Skeletal muscle cell (primary cell): ENCODE measurements around the gene DUOXA2.
"Not testable (repeated sequence)": the region's sequence is repeated elsewhere in the genome, so short reads cannot be mapped to it uniquely, and the experiment has no call there.

Experiments used
- DNase-seq: peaks from one replicate; pipeline ENCODE4 v3.0.0-alpha.2; 2010; ENCODE audit warnings: low read depth
- H3K4me3 ChIP-seq: 2 replicates; pipeline ENCODE4 v1.5.1; 2011; ENCODE audit warnings: low read depth, mild to moderate bottlenecking, control low read depth, low read length, moderate library complexity

DUOXA2 gene

GRCh38 chr15:45093622-45094357, 20.3 kb upstream of the DUOXA2 start:
- no peak for DNase-seq
- no peak overlapping the region for H3K4me3 ChIP-seq

GRCh38 chr15:45094358-45094730, 19.8 kb upstream of the DUOXA2 start:
- no peak overlapping the region for H3K4me3 ChIP-seq
- no peak for DNase-seq

GRCh38 chr15:45095661-45096060, 18.5 kb upstream of the DUOXA2 start:
- H3K4me3 ChIP-seq, result no peak overlapping the region
- no peak for DNase-seq

GRCh38 chr15:45097466-45097865, 16.7 kb upstream of the DUOXA2 start:
- H3K4me3 ChIP-seq, result no peak overlapping the region

GRCh38 chr15:45099549-45100165, 14.5 kb upstream of the DUOXA2 start:
- H3K4me3 ChIP-seq, result no peak overlapping the region
- DNase-seq, result no peak

More at GRCh38 chr15:45097466-45097865, 16.7 kb upstream of the DUOXA2 start:
- DNase-seq, result no peak

- H3K4me3 ChIP-seq, result no peak overlapping the region
Measured at GRCh38 chr15:45100884-45101625, 13.1 kb upstream of the DUOXA2 start.

GRCh38 chr15:45101749-45102148, 12.4 kb upstream of the DUOXA2 start:
- DNase-seq, result no peak
- H3K4me3 ChIP-seq, result no peak overlapping the region

More at GRCh38 chr15:45100884-45101625, 13.1 kb upstream of the DUOXA2 start:
- no peak for DNase-seq

GRCh38 chr15:45102226-45102625, 11.9 kb upstream of the DUOXA2 start:
- no peak overlapping the region for H3K4me3 ChIP-seq
- DNase-seq, result no peak

- H3K4me3 ChIP-seq, DNase-seq: not testable (repeated sequence)
Measured at GRCh38 chr15:45104170-45104569, 10.0 kb upstream of the DUOXA2 start.

- no peak overlapping the region for H3K4me3 ChIP-seq
- DNase-seq, result no peak
Measured at GRCh38 chr15:45105586-45105985, 8.5 kb upstream of the DUOXA2 start.

GRCh38 chr15:45106002-45106790, 7.9 kb upstream of the DUOXA2 start:
- DNase-seq, result no peak
- H3K4me3 ChIP-seq, result no peak overlapping the region

- H3K4me3 ChIP-seq, result no peak overlapping the region
Measured at GRCh38 chr15:45107941-45108630, 6.0 kb upstream of the DUOXA2 start.

GRCh38 chr15:45110256-45110820, 3.8 kb upstream of the DUOXA2 start:
- H3K4me3 ChIP-seq, result no peak overlapping the region
- DNase-seq, result no peak

More at GRCh38 chr15:45107941-45108630, 6.0 kb upstream of the DUOXA2 start:
- no peak for DNase-seq

GRCh38 chr15:45111390-45112142, 2.6 kb upstream of the DUOXA2 start:
- no peak for DNase-seq
- no peak overlapping the region for H3K4me3 ChIP-seq

GRCh38 chr15:45112143-45112590, 2.0 kb upstream of the DUOXA2 start:
- H3K4me3 ChIP-seq, result no peak overlapping the region
- DNase-seq, result no peak

- no peak for DNase-seq
- no peak overlapping the region for H3K4me3 ChIP-seq
Measured at GRCh38 chr15:45112591-45113379, 1.3 kb upstream of the DUOXA2 start.

GRCh38 chr15:45113380-45113990, 641 bp upstream of the DUOXA2 start:
- DNase-seq, result no peak
- no peak overlapping the region for H3K4me3 ChIP-seq
